Fibroblast of lung (primary cell): ENCODE measurements around the gene ING5.

Experiments
- EZH2 ChIP-seq: IDR thresholded peaks from 2 replicates; pipeline ENCODE4 v1.5.1; 2012; ENCODE audit warnings: low read length, control low read depth, mild to moderate bottlenecking; ENCODE audit errors: missing control alignments
- TF ChIP-seq, protein P1 (sequence below), 2 donors: IDR thresholded peaks in 1 of 2; conservative IDR thresholded peaks in 1 of 2; 1 replicate in 1 of 2; 2 replicates in 1 of 2; pipeline ENCODE4 v1.5.1; 2011 to 2012; ENCODE audit warnings: low read length in 2 of 2, control low read depth in 1 of 2, inconsistent platforms in 1 of 2, low read depth in 1 of 2, mild to moderate bottlenecking in 1 of 2

DNA sequence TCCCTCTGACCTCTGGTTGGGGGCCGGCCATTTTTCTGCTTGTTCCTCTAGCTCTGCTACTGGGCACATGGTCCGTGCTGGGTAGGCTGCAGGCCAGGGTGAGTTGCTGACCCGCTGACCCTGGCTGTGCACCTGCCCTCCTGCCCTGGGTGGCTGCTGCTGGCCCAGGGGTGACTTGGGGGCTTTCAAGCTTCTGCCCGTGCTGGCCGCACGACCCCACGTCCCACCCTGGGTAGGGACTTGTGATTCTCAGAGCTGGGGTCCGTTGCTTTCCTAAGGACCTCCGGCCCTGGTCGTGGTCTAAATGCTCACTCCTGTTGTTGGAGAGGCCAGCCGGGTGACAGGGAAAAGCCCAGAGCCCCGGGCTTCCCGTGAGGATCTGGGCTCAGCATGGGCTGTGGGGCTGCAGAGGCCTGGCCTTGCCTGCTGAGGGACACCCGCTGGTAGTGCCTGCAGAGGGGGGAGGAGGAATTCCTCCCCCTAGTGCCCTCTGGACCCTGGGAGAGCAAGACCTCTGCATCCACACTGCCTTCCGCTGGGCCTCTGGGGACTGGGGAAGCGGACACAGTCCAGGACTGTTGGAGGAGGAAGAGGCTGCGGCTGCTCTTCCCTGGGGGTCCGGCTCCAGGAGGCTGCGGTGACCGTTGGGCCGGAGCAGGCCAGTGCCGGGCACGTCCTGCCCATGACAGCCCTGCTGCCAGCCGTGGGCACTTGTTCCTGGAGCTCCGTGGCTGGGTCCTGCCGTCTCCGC lies 68.5 kb downstream of the ING5 start:
- TF ChIP-seq, protein P1, sequence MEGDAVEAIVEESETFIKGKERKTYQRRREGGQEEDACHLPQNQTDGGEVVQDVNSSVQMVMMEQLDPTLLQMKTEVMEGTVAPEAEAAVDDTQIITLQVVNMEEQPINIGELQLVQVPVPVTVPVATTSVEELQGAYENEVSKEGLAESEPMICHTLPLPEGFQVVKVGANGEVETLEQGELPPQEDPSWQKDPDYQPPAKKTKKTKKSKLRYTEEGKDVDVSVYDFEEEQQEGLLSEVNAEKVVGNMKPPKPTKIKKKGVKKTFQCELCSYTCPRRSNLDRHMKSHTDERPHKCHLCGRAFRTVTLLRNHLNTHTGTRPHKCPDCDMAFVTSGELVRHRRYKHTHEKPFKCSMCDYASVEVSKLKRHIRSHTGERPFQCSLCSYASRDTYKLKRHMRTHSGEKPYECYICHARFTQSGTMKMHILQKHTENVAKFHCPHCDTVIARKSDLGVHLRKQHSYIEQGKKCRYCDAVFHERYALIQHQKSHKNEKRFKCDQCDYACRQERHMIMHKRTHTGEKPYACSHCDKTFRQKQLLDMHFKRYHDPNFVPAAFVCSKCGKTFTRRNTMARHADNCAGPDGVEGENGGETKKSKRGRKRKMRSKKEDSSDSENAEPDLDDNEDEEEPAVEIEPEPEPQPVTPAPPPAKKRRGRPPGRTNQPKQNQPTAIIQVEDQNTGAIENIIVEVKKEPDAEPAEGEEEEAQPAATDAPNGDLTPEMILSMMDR (conservative IDR thresholded peaks at IDR 0.05 in 1 of 2, IDR thresholded peaks at IDR 0.05 in 1 of 2; ENCODE audit: low read depth in 1 of 2, low read length in 2 of 2) = no peak
- no peak for TF ChIP-seq EZH2
